Dermis microvascular lymphatic vessel endothelial cell (primary cell): ENCODE results near the gene ZBTB32. TPM values are rescaled to one million over a fixed set of nuclear protein-coding genes. Genes with fewer than 3 reads are reported as not detected.

Source experiments
- total RNA-seq: library from RNA; depleted of rRNA; stranded (reverse); fragments of >200 nt; gene quantifications from 2 replicates; pipeline ENCODE4 v1.2.1, GENCODE V29; 2014

Gene ZBTB32
- total RNA-seq, 1 donor from 2014 or later = not detected

Other genes with a start within 250 kb of the ZBTB32 start
- gene KRTDAP, start 214.1 kb upstream of the ZBTB32 start, total RNA-seq = not detected in 2 replicates
- not detected in 2 replicates for gene DMKN, start 190.9 kb upstream of the ZBTB32 start, total RNA-seq
- gene SBSN, start 176.2 kb upstream of the ZBTB32 start, total RNA-seq = not detected in 2 replicates
- gene GAPDHS, start 171.1 kb upstream of the ZBTB32 start, total RNA-seq = not detected in 2 replicates
- gene TMEM147, start 158.9 kb upstream of the ZBTB32 start, total RNA-seq = 52.1 and 70.3 TPM in 2 replicates
- gene ATP4A, start 140.9 kb upstream of the ZBTB32 start, total RNA-seq = not detected in 2 replicates
- not detected in 2 replicates for gene PMIS2, start 118.4 kb upstream of the ZBTB32 start, total RNA-seq
- 4.9 and 5.6 TPM in 2 replicates for gene HAUS5, start 91.8 kb upstream of the ZBTB32 start, total RNA-seq
- 27.9 and 35.4 TPM in 2 replicates for gene RBM42, start 75.5 kb upstream of the ZBTB32 start, total RNA-seq
- under 0.01 and 0.26 TPM in 2 replicates for gene ETV2, start 62.8 kb upstream of the ZBTB32 start, total RNA-seq
- 243 and 347 TPM in 2 replicates for gene COX6B1, start 56.2 kb upstream of the ZBTB32 start, total RNA-seq
- not detected in 2 replicates for gene UPK1A, start 38.0 kb upstream of the ZBTB32 start, total RNA-seq
- gene KMT2B, start 13.4 kb downstream of the ZBTB32 start, total RNA-seq = 2.3 and 7.1 TPM in 2 replicates
- 1.1 and 1.8 TPM in 2 replicates for gene IGFLR1, start 37.9 kb downstream of the ZBTB32 start, total RNA-seq
- gene U2AF1L4, start 40.9 kb downstream of the ZBTB32 start, total RNA-seq = 2.4 and 4.3 TPM in 2 replicates
- gene PSENEN, start 41.1 kb downstream of the ZBTB32 start, total RNA-seq = 16.3 and 19.2 TPM in 2 replicates
- 3.0 and 3.8 TPM in 2 replicates for gene LIN37, start 44.0 kb downstream of the ZBTB32 start, total RNA-seq
- gene HSPB6, start 52.5 kb downstream of the ZBTB32 start, total RNA-seq = 0.13 and 0.25 TPM in 2 replicates
- 1.3 and 1.4 TPM in 2 replicates for gene PROSER3, start 53.6 kb downstream of the ZBTB32 start, total RNA-seq
- gene ARHGAP33, start 71.0 kb downstream of the ZBTB32 start, total RNA-seq = 1.0 and 2.3 TPM in 2 replicates
- gene PRODH2, start 108.3 kb downstream of the ZBTB32 start, total RNA-seq = not detected in 2 replicates
- gene NPHS1, start 147.9 kb downstream of the ZBTB32 start, total RNA-seq = not detected in 2 replicates
- gene KIRREL2, start 152.4 kb downstream of the ZBTB32 start, total RNA-seq = not detected in 2 replicates
- 1.8 TPM in 2 replicates for gene APLP1, start 164.0 kb downstream of the ZBTB32 start, total RNA-seq
- gene NFKBID, start 196.0 kb downstream of the ZBTB32 start, total RNA-seq = 1.4 and 2.8 TPM in 2 replicates
- gene HCST, start 198.0 kb downstream of the ZBTB32 start, total RNA-seq = 0.38 and 0.39 TPM in 2 replicates
- gene TYROBP, start 203.7 kb downstream of the ZBTB32 start, total RNA-seq = not detected in 2 replicates
- 0.77 and 2.9 TPM in 2 replicates for gene LRFN3, start 231.8 kb downstream of the ZBTB32 start, total RNA-seq